Endothelial cell of umbilical vein (primary cell): Measurements from ENCODE around the gene MAPK13.

ENCODE experiments used
- EZH2 ChIP-seq: IDR thresholded peaks from 2 replicates; pipeline ENCODE4 v1.6.1; 2012; ENCODE audit warnings: borderline replicate concordance, low read depth, mild to moderate bottlenecking, moderate library complexity, low read length, inconsistent platforms; ENCODE audit not compliant: severe bottlenecking
- GATA2 ChIP-seq: IDR thresholded peaks from 2 replicates; pipeline ENCODE4 v1.7.0; 2011; ENCODE audit warnings: low read depth, mild to moderate bottlenecking, moderate library complexity, mixed read lengths, low read length; ENCODE audit not compliant: insufficient read length, insufficient read depth
- MYC ChIP-seq: IDR thresholded peaks from one replicate; pipeline ENCODE4 v1.6.1; 2011; ENCODE audit warnings: mild to moderate bottlenecking, low read depth, low read length
- POLR2A ChIP-seq: IDR thresholded peaks from 2 replicates; pipeline ENCODE4 v1.6.1; 2012; ENCODE audit warnings: low read depth, mild to moderate bottlenecking, control low read depth, low read length
- POLR2AphosphoS5 ChIP-seq: IDR thresholded peaks from 2 replicates; pipeline ENCODE4 v1.6.1; 2012; ENCODE audit warnings: low read depth, mild to moderate bottlenecking, control low read depth, low read length, moderate library complexity; ENCODE audit not compliant: insufficient read depth
- TF ChIP-seq, protein P1 (sequence below), 2 donors: IDR thresholded peaks; 1 replicate in 1 of 2; 2 replicates in 1 of 2; pipeline ENCODE4 v1.5.1; 2011; ENCODE audit warnings: low read length in 2 of 2, mild to moderate bottlenecking in 2 of 2, moderate library complexity in 2 of 2, control low read depth in 1 of 2, inconsistent platforms in 1 of 2, low read depth in 1 of 2; ENCODE audit not compliant: insufficient read depth in 1 of 2; ENCODE audit errors: extremely low read depth in 1 of 2

DNA sequence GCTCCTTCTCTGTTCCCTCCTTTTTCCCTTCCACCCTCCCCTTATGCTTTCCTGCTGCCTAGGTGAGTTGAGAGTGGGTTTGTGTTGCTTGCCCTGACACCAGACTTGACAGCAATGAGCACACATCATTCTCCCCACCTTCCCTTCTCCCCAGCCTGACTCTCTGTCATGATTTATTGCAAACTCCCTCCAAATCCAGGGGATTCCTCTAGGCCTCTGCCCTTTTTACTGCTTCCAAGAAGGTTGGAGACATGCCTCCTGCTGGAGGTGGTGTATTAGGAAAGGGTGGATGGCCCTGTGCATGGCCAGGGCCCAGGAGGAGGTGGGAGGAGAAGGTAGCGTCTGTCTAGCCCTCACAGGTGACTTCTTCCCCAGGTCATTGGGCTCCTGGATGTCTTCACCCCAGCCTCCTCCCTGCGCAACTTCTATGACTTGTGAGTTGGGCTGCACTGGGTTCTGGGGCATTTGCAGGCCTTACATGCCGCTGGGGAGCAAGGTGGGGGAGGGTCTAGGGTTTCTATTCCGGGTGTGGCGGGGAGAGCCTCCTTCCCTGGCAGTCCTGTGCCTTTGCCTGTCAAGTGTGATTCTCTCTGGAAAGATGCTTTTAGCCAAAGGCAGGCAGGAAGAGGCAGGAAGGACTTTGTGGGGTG is 2.1 kb downstream of the MAPK13 start:
- no peak for TF ChIP-seq MYC
- TF ChIP-seq, protein P1, sequence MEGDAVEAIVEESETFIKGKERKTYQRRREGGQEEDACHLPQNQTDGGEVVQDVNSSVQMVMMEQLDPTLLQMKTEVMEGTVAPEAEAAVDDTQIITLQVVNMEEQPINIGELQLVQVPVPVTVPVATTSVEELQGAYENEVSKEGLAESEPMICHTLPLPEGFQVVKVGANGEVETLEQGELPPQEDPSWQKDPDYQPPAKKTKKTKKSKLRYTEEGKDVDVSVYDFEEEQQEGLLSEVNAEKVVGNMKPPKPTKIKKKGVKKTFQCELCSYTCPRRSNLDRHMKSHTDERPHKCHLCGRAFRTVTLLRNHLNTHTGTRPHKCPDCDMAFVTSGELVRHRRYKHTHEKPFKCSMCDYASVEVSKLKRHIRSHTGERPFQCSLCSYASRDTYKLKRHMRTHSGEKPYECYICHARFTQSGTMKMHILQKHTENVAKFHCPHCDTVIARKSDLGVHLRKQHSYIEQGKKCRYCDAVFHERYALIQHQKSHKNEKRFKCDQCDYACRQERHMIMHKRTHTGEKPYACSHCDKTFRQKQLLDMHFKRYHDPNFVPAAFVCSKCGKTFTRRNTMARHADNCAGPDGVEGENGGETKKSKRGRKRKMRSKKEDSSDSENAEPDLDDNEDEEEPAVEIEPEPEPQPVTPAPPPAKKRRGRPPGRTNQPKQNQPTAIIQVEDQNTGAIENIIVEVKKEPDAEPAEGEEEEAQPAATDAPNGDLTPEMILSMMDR (IDR thresholded peaks at IDR 0.05; ENCODE audit: extremely low read depth in 1 of 2, insufficient read depth in 1 of 2, low read depth in 1 of 2, low read length in 2 of 2), result no peak
- no peak for TF ChIP-seq POLR2A
- no peak for TF ChIP-seq POLR2AphosphoS5
- no peak for TF ChIP-seq EZH2
- TF ChIP-seq GATA2, result no peak
